Islet precursor cell (in vitro differentiated cells): ENCODE measurements around the gene FYB2.
A peak's percentile ranks its signal among the peaks of the same experiment; 100 is the strongest.

Experiments
- DNase-seq: peaks from one replicate; pipeline ENCODE4 v3.0.0-alpha.2; 2018

FYB2 gene

DNA sequence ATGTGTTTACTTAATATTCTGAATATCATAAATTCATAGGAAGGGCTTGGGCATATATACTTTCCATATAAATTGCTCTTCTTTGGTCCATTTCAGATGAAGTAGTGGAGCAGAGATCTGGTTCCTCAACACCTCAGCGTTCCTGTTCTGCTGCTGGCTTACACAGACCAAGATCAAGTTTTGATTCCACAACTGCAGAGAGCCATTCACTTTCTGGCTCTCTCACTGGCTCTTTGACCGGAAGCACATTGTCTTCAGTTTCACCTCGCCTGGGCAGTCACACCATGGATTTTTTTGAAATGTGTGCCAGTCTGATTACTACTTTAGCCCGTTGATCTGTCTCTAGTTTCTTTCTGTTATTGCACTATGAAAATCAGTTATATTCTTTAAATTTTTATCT lies 111.8 kb downstream of the FYB2 start:
- DNase-seq: no peak

DNA sequence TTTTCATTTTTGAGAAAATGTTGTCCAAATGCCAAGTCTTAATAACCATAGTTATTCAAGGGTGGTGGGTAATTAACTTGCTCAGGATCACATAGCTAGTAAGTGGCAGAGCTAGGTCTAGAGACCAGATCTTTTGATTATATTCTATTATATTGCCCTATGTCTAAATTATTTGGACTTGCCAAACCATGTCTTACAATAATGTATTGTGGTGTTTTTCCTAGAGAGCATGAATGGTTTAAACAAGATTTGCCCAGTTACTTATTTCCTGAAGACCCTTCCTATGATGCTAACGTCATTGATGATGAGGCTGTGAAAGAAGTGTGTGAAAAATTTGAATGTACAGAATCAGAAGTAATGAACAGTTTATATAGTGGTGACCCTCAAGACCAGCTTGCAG lies 115.5 kb downstream of the FYB2 start:
- no peak for DNase-seq

DNA sequence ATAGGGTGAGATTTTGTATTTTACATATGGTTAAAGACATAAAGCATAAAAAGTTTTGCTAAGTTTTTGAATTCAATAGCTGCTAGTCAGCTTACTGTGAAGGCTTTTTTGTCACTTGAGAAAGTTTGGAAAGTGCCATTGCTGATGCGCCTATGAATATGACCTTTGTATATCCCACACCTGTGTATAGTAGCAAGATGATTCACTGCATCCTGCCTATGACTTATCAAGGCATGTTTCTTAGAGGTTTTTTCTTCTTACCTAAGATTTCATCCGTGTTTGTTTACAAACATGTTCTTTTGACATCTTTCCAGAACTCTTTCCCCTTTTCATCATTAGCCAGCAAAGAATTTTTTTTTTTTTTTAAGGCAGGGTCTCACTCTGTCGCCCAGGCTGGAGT lies 122.5 kb downstream of the FYB2 start:
- no peak for DNase-seq

DNA sequence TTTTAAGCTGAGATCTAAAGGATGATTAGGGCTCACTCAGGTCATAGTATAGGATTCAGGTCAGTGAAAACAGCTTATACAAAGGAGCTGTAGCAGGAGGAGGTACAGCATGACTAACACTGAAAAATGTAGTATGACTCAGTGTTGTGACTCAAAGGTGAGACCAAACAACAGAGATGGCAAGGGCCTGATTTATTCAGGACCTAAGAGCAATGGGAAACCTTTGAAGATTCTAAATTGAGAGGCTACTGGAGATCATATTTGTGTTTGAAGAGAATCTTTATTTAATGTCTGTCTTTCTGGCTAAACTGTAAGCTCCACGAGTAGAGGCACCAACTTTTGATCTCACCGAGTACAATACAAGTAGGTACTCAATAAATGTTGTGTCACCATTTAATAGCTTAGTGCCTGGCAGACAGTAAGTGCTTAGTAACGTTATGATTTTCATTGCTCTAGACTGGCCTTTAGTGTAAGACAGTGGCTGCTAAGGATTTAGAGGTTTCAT lies 130.6 kb downstream of the FYB2 start:
- DNase-seq: peak; percentile 78

DNA sequence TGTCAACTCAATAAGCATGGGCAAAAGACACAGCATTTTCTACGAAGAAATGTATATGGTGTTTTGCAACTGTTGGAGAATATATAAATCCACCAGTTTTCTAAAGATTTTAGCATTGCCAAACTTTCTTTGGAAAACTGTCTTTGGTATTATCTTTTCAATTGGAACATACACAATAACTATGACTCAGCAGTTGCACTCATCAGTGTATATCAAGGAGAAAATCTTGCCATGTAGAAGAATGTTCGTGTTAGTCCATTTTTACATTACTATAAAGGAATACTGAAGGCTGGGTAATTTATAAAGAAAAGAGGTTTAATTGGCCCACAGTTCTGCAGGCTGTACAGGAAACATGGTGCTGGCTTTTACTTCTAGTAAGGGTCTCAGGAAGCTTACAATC lies 133.0 kb downstream of the FYB2 start:
- DNase-seq: no peak

DNA sequence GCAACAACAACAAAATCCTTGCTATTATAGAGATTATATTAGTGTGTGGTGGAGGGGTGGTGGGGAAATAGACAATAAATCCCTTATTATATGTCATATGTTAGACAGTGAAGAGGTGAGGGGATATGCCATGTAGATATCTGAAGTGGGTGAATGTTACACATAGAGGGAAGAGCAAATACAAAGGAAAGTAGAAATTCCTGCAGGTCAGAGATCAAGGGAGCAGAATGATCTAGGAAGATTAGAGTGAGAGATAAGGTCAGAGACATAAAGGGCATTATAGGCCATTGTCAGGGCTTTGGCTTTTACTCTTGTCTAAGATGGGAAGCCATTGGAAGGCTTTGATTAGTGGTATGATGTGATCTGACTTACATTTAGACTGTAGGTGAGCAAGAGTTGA lies 135.6 kb downstream of the FYB2 start:
- no peak for DNase-seq

DNA sequence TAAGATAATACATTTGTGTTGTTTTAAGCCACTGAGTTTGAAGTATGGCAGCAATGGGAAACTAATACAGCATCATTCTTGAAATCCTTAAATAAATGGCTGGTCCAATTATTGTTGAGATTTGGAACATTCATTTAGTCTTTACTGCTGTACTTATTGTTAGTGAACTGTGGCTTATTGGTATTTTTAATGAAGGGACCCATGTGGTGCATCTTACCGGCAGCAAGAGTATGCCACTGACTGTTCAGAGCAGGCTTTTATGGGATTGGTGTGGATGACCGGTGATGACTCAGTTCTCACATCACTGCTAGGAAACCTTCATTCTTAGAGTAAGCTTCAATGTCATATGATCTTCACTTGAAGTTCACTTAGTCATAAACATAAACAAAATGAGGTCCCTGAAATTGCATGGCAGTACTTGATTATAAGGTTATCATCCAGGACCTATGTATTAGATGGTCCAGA lies 142.6 kb downstream of the FYB2 start:
- no peak for DNase-seq

DNA sequence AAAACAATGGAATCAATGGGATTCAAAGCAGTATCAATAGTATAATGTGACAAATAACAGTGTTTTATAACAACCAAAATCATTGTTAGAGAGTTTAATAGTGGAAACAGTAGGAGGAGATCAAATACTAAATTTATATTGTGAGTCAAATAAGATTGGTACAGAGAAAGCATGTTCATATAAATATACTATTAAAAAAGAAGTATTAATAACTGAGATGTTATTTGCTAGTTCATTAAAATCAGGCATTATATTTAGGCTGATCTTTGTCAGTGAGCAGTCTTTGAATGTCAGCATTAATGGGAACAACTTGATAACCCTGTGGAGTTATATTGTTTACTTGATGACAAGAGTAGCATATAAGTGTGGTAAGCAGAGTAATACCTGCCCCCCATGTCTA lies 143.4 kb downstream of the FYB2 start:
- DNase-seq: no peak

DNA sequence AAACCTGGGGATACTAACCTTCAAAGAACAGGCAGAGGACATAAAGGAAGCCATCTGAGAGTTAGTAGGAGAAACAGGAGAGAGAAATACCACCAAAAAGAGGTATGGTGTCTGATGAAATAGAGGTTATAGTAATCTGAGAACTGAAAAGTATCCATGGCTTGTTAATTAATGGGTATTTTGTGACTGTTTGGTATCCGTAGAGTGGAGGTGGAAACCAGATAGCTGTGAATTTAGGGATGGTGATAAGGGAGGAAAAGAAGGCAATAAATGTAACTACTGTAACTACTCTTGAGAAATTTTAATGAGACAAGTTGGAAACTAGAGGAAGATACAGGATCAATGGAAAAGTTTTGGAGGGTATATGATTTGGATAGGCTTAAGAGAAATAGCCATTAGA lies 146.6 kb downstream of the FYB2 start:
- DNase-seq: no peak

DNA sequence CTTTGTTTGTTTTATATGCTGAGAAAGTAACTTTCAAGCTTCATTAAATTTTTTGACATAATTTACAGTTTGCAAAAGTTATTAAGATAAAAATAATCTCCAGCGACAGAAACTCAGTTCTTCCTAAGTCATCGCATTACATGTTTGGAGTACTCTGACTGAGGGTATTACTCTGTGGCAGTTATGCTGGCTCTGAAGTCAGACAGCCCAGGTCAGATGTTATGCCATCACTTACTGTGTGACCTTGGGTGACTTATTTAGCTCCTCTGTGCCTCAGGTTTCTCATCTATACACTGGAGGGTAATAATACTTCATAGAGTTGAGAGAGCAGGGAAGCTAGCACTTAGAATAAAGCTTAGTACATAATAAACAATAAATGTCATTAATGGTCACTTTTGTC lies 147.7 kb downstream of the FYB2 start:
- no peak for DNase-seq

DNA sequence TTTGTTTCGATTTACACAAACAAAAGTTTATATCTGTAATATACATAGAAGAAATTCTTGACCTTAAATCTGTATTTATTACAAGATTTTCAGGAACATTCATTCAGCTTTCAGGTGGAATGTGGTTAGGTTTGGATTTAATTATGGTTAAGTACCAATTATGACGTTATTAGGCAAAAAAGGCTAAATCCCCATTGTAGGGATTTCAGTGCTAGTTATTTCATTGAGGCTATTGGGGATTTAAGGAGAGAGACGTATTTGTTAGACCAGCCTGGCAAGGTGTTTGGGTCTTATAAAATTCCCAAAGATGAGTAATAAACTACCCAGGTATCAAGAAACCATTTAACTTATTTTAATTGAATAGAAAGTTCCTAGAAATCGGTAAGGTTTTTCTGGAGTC lies 148.1 kb downstream of the FYB2 start:
- DNase-seq: no peak

DNA sequence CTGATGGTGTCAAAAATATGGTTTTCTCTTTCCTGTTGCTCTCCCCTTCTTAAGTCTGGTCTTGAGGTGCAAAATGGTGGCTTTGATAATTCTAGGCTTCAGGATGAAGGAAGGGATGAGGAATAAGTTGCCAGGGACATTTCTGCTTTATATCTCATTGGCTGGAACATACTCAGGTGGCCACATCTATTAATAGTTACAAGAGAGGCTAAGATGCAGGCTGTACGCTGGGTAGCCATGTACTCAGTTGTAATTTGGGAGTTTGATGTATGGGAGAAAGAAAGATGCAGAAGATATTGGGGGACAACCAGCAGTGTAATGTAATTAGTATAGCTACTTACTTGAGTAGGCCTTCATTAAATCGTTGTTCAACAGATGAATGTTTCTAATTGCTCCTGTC lies 148.9 kb downstream of the FYB2 start:
- no peak for DNase-seq
